Endothelial cell of umbilical vein (primary cell): ENCODE results near the gene KAT6B. TPM values are rescaled to one million over a fixed set of nuclear protein-coding genes. Genes with fewer than 3 reads are reported as not detected.

Experiments used
- BruUV-seq: library from RNA; stranded (reverse); fragments of 400-500 nt; replicated peaks from 2 replicates; lab custom pipeline; 2021; lab: Mats Ljungman, UMichigan
- CTCF ChIA-PET: fragments of 300-600, 350-600 bp; sonication (Branson Sonifier 250); formaldehyde crosslinking; loops from one replicate; lab custom pipeline; 2021; ENCODE audit warnings: antibody characterized with exemption, inconsistent platforms; lab: Charles Lee
- POLR2A ChIA-PET: fragments of 300-600, 350-600 bp; sonication (Branson Sonifier 250); formaldehyde crosslinking; loops from one replicate; lab custom pipeline; 2021; ENCODE audit warnings: antibody characterized with exemption, inconsistent platforms; lab: Charles Lee
- DNase-seq: peaks from one replicate; pipeline ENCODE4 v3.0.0-alpha.2; 2011; ENCODE audit warnings: low read depth, low spot score
- FAIRE-seq: peaks from 2 replicates; lab custom pipeline; 2011; peaks lifted over from hg19 to GRCh38; lab: Jason Lieb, UNC
- H2AFZ ChIP-seq: 2 replicates; pipeline ENCODE4 v1.6.0; 2012; ENCODE audit warnings: low read depth, low read length, control low read depth, inconsistent platforms
- H3K27ac ChIP-seq: 2 replicates; pipeline ENCODE4 v1.5.1; 2011; ENCODE audit warnings: low read depth, mild to moderate bottlenecking, control low read depth, low read length, moderate library complexity; ENCODE audit not compliant: insufficient read depth
- H3K27me3 ChIP-seq, 2 experiments: 2 replicates each; pipeline versions ENCODE4 v1.6.0 to v1.6.1; 2011; ENCODE audit warnings: low read length in 2 of 2, mixed read lengths in 1 of 2; ENCODE audit not compliant: control insufficient read depth in 2 of 2, insufficient read depth in 2 of 2
- H3K36me3 ChIP-seq, 2 experiments: 2 replicates in 1 of 2; 3 replicates in 1 of 2; pipeline ENCODE4 v1.5.1; 2011; ENCODE audit warnings: low read length in 2 of 2, mild to moderate bottlenecking in 1 of 2, moderate library complexity in 1 of 2; ENCODE audit not compliant: control insufficient read depth in 2 of 2, insufficient read depth in 2 of 2; ENCODE audit errors: extremely low read depth in 1 of 2
- H3K4me1 ChIP-seq: 3 replicates; pipeline ENCODE4 v1.5.1; 2011; ENCODE audit warnings: mild to moderate bottlenecking, low read length; ENCODE audit not compliant: control insufficient read depth, insufficient read depth; ENCODE audit errors: extremely low read depth
- H3K4me2 ChIP-seq: 2 replicates; pipeline ENCODE4 v1.6.1; 2011; ENCODE audit warnings: low read length, control low read depth, mixed read lengths; ENCODE audit not compliant: insufficient read depth
- H3K4me3 ChIP-seq, 3 experiments: fragments of 200-600 bp in 1 of 3; sonication (generic), shearing (Covaris generic) in 1 of 3; replicated peaks in 1 of 3; 2 replicates each; pipeline ENCODE4 v1.5.1; 2011 to 2016; ENCODE audit warnings: control low read depth in 3 of 3, low read length in 3 of 3, mild to moderate bottlenecking in 2 of 3, inconsistent platforms in 1 of 3, low read depth in 1 of 3, moderate library complexity in 1 of 3; ENCODE audit not compliant: insufficient read depth in 1 of 3
- H3K79me2 ChIP-seq: 2 replicates; pipeline ENCODE4 v1.6.0; 2012; ENCODE audit warnings: low read length, inconsistent platforms; ENCODE audit not compliant: control insufficient read depth, insufficient read depth
- H3K9ac ChIP-seq: replicated peaks from 2 replicates; pipeline ENCODE3; 2011; ENCODE audit warnings: low read length, control low read depth; ENCODE audit not compliant: insufficient read depth; ENCODE audit errors: extremely low read depth
- H3K9me1 ChIP-seq: replicated peaks from 3 replicates; pipeline ENCODE4 v1.6.0; 2011; ENCODE audit warnings: mild to moderate bottlenecking, low read length; ENCODE audit not compliant: control insufficient read depth, insufficient read depth; ENCODE audit errors: extremely low read depth
- H3K9me3 ChIP-seq: replicated peaks from 2 replicates; pipeline ENCODE4 v1.5.1; 2012; ENCODE audit warnings: low read length, inconsistent platforms; ENCODE audit not compliant: control insufficient read depth, insufficient read depth
- H4K20me1 ChIP-seq: replicated peaks from 2 replicates; pipeline ENCODE3; 2011; ENCODE audit warnings: mild to moderate bottlenecking, low read length; ENCODE audit not compliant: control insufficient read depth, insufficient read depth; ENCODE audit errors: extremely low read depth
- CTCF ChIP-seq, 2 donors: IDR thresholded peaks; 1 replicate in 1 of 2; 2 replicates in 1 of 2; pipeline ENCODE4 v1.5.1; 2011; ENCODE audit warnings: low read length in 2 of 2, mild to moderate bottlenecking in 2 of 2, moderate library complexity in 2 of 2, control low read depth in 1 of 2, inconsistent platforms in 1 of 2, low read depth in 1 of 2; ENCODE audit not compliant: insufficient read depth in 1 of 2; ENCODE audit errors: extremely low read depth in 1 of 2
- FOS ChIP-seq: IDR thresholded peaks from 2 replicates; pipeline ENCODE4 v1.6.1; 2011; ENCODE audit warnings: mild to moderate bottlenecking, low read length, moderate library complexity, borderline replicate concordance; ENCODE audit not compliant: insufficient read depth
- GATA2 ChIP-seq: IDR thresholded peaks from 2 replicates; pipeline ENCODE4 v1.7.0; 2011; ENCODE audit warnings: low read depth, mild to moderate bottlenecking, moderate library complexity, mixed read lengths, low read length; ENCODE audit not compliant: insufficient read length, insufficient read depth
- MAX ChIP-seq: IDR thresholded peaks from 2 replicates; pipeline ENCODE4 v1.6.1; 2011; ENCODE audit not compliant: insufficient read depth, insufficient read length
- MYC ChIP-seq: IDR thresholded peaks from one replicate; pipeline ENCODE4 v1.6.1; 2011; ENCODE audit warnings: mild to moderate bottlenecking, low read depth, low read length
- POLR2AphosphoS5 ChIP-seq: IDR thresholded peaks from 2 replicates; pipeline ENCODE4 v1.6.1; 2012; ENCODE audit warnings: low read depth, mild to moderate bottlenecking, control low read depth, low read length, moderate library complexity; ENCODE audit not compliant: insufficient read depth
- dilution Hi-C: fragments of 300-500 bp; cut with MboI; formaldehyde crosslinking; loops from one replicate; pipeline ENCODE4 v1.15.0; 2019; ENCODE audit warnings: low sequenced_read_pairs; ENCODE audit not compliant: extremely low pct_ligation_motif_present
- intact Hi-C: fragments of 100-400 bp; cut with micrococcal nuclease; formaldehyde crosslinking; loops from one replicate; pipeline ENCODE4 v1.10.0; 2022
- polyA plus RNA-seq, 4 experiments: library from polyadenylated mRNA; depleted of rRNA in 3 of 4; stranded (reverse) in 3 of 4; unstranded in 1 of 4; fragments of >200 nt; gene quantifications; 2 replicates each; pipeline versions ENCODE4 v1.2.1 to v1.2.3, GENCODE V29; 2011 to 2012; ENCODE audit warnings: missing spikeins in 1 of 4
- total RNA-seq: library from RNA; stranded (reverse); gene quantifications from 2 replicates; pipeline ENCODE4 v1.2.3, GENCODE V29; 2021

The KAT6B gene
- total and polyA plus RNA-seq, 2 donors (not counting 3 experiments of a cell fraction or from before 2014, with no cell fraction given), result 4.5 to 17.0 TPM

DNA sequence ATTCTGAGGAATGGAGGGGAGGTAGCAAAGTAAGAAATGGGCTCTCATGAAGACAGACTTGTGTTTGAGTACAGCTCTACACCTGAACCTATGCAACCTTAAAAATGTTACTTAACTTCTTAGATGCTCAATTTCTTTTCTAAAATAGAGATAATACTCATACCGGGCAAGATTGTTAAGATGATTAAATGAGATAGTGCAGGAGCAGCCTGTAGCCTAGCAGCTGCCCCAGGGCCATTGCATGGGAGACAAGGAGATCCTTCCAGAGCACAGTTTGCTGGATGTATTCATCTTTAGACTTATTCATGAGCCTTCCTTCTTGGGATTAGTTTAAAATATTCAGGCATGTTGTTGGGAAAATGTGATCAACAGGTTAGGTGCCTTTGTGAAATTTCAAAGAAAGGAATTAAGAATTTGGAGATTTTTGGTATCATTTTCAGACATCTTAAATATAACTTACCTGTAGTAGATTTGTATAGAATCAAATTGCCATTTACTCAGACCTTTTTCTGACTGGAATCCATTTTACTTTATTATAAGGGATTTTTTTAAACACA, 130.2 kb downstream of the KAT6B start:
- no peak overlapping the region for H3K27ac ChIP-seq
- H3K4me3 ChIP-seq, result no peak overlapping the region
- no peak overlapping the region for H2AFZ ChIP-seq
- no peaks in the 10 kb centered on the region for H3K9me3 ChIP-seq
- intact Hi-C loops, result no loop called here
- no peaks in the 10 kb centered on the region for H3K27me3 ChIP-seq
- H3K4me1 ChIP-seq, result no peaks in the 10 kb centered on the region
- no peaks in the 10 kb centered on the region for H3K36me3 ChIP-seq
- POLR2A ChIA-PET, result no interaction called here
- dilution Hi-C loops, result no loop called here
- H4K20me1 ChIP-seq, result peaks cover 2% of the 10 kb centered on the region
- CTCF ChIA-PET, result no interaction called here
- FAIRE-seq, result no peak
- H3K9me1 ChIP-seq, result no peaks in the 10 kb centered on the region
- TF ChIP-seq FOS (no peak), MYC (no peak), POLR2AphosphoS5 (no peak), CTCF (IDR thresholded peaks at IDR 0.05; ENCODE audit: extremely low read depth in 1 of 2, insufficient read depth in 1 of 2, low read depth in 1 of 2, low read length in 2 of 2) (no peak), MAX (no peak), GATA2 (no peak)
- H3K9ac ChIP-seq, result no peak overlapping the region
- no peaks in the 10 kb centered on the region for H3K79me2 ChIP-seq
- no TSS peak for BruUV-seq
- H3K4me2 ChIP-seq, result no peak overlapping the region
- DNase-seq, result no peak
